Suprapubic skin (tissue), 4 donors: ENCODE measurements around the gene XRRA1. TPM values are rescaled to one million over a fixed set of nuclear protein-coding genes. Genes with fewer than 3 reads are reported as not detected.

Experiments used
- DNase-seq, 2 donors: peaks; one replicate each; pipeline ENCODE4 v3.0.0-alpha.2; 2019; ENCODE audit warnings: low spot score in 2 of 2
- H3K27ac ChIP-seq: fragments of 200-600 bp; sonication (generic); one replicate; pipeline ENCODE4 v1.5.1; 2019
- H3K27me3 ChIP-seq: fragments of 200-600 bp; sonication (generic); one replicate; pipeline ENCODE4 v1.5.1; 2019
- H3K36me3 ChIP-seq: fragments of 200-600 bp; sonication (generic); one replicate; pipeline ENCODE4 v1.5.1; 2019
- H3K4me1 ChIP-seq: fragments of 200-600 bp; sonication (generic); one replicate; pipeline ENCODE4 v1.5.1; 2019
- H3K4me3 ChIP-seq: fragments of 200-600 bp; sonication (generic); one replicate; pipeline ENCODE4 v1.5.1; 2019; ENCODE audit warnings: mild to moderate bottlenecking
- H3K9me3 ChIP-seq: fragments of 200-600 bp; sonication (generic); one replicate; pipeline ENCODE4 v1.5.1; 2019
- EP300 ChIP-seq: sonication (generic); formaldehyde crosslinking; IDR thresholded peaks from one replicate; pipeline ENCODE4 v1.6.1; 2017; ENCODE audit warnings: antibody characterized with exemption
- POLR2A ChIP-seq, 2 donors: fragments of 450-650 bp; IDR thresholded peaks; one replicate each; pipeline ENCODE4 v1.6.1; 2017; ENCODE audit warnings: antibody characterized with exemption in 2 of 2, mild to moderate bottlenecking in 2 of 2, moderate library complexity in 2 of 2
- POLR2AphosphoS5 ChIP-seq, 3 donors: sonication (generic); formaldehyde crosslinking; IDR thresholded peaks; one replicate each; pipeline ENCODE4 v1.6.1; 2017; ENCODE audit warnings: antibody characterized with exemption in 3 of 3
- WGBS: methylation state at CpG from one replicate; pipeline ENCODE4 v1.1.5; 2018; 5-methylcytosine and 5-hydroxymethylcytosine counted together
- total RNA-seq, 4 donors: library from RNA; depleted of rRNA; stranded (reverse); fragments of >200 nt; gene quantifications; one replicate each; pipeline ENCODE4 v1.1.0, GENCODE V29; 2016
- TF ChIP-seq, protein P1 (sequence below), 2 donors: fragments of 200-600 bp in 1 of 2; fragments of 450-650 bp in 1 of 2; sonication (generic) in 1 of 2; IDR thresholded peaks; one replicate each; pipeline ENCODE4 v1.5.1; 2016 to 2019; ENCODE audit warnings: antibody characterized with exemption in 2 of 2, mild to moderate bottlenecking in 1 of 2, moderate library complexity in 1 of 2

XRRA1 gene
- total RNA-seq, 4 donors from 2014 or later: 10.5 to 17.4 (median 13.7) TPM

DNA sequence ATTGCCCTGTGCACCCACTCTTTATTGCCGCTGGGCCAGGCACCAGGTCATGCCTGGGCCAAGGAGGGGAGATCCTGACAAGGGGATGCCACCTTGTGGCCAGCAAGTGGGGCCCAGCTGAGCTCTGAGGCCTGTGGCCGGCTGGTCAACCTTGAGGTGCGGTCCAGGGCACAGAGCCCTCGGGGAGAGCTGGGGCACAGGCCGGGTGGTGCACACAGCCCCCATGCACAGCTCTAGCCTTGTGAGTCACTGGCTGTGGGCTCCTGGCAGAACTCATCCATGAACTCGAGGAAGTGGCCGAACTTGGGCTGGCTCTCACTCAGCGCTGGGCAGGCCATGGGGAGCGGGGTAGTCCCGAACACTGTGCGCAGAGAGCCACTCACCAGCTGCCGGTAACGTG lies 105.9 kb downstream of the XRRA1 start:
- no peak for DNase-seq
- TF ChIP-seq EP300 (no peak), POLR2A (IDR thresholded peaks at IDR 0.05) (no peak), POLR2AphosphoS5 (IDR thresholded peaks at IDR 0.05) (no peak)
- TF ChIP-seq, protein P1, sequence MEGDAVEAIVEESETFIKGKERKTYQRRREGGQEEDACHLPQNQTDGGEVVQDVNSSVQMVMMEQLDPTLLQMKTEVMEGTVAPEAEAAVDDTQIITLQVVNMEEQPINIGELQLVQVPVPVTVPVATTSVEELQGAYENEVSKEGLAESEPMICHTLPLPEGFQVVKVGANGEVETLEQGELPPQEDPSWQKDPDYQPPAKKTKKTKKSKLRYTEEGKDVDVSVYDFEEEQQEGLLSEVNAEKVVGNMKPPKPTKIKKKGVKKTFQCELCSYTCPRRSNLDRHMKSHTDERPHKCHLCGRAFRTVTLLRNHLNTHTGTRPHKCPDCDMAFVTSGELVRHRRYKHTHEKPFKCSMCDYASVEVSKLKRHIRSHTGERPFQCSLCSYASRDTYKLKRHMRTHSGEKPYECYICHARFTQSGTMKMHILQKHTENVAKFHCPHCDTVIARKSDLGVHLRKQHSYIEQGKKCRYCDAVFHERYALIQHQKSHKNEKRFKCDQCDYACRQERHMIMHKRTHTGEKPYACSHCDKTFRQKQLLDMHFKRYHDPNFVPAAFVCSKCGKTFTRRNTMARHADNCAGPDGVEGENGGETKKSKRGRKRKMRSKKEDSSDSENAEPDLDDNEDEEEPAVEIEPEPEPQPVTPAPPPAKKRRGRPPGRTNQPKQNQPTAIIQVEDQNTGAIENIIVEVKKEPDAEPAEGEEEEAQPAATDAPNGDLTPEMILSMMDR (IDR thresholded peaks at IDR 0.05): no peak
- H3K27ac ChIP-seq: no peak overlapping the region
- peaks cover 73% of the 10 kb centered on the region for H3K36me3 ChIP-seq
- no peaks in the 10 kb centered on the region for H3K27me3 ChIP-seq
- WGBS: 97% methylated on average over 8 of the region's 13 CpGs
- no peaks in the 10 kb centered on the region for H3K4me1 ChIP-seq
- no peaks in the 10 kb centered on the region for H3K9me3 ChIP-seq
- no peak overlapping the region for H3K4me3 ChIP-seq

DNA sequence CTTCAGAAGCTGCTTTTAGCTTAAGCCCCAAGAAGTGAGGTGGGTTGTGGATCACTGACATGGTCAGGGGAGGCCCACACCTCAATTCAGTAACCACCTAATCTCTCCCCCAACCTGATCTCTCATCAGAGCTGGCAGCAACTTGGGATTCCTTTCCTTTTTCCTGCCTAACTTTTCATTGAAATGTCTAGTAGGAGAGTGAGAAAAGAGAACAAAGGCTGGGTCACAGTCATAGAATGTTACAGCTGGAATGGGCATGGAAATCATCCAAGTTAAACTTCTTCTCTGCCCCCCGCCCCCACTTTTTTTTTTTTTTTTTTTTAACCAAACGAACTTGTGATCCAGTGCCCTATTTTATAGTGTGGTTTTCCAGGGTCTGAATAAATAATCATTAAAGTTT lies 108.4 kb downstream of the XRRA1 start:
- H3K36me3 ChIP-seq: peaks cover 79% of the 10 kb centered on the region

DNA sequence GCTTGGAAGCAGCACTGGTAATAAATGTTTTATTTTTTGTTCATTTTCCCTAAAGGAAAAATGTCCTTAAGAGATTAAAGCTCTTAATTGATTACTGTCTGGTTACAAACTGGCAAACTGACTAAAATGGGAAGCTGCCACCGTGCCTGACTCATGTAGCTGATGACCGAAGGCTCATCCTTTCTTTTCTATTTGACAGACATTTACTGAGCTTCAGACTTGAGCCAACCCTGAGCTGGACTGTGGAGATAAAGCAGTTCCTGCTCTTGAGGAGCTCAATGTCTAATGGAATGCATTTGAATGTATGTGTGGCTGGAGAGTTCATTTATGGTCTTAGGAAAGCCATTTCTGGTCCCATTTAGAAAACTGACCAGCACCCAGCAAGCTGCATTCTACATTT lies 108.9 kb downstream of the XRRA1 start:
- WGBS: 63% methylated on average over 2 of the region's 2 CpGs
- H3K36me3 ChIP-seq: peaks cover 79% of the 10 kb centered on the region
- no peak for TF ChIP-seq EP300
- TF ChIP-seq POLR2A (IDR thresholded peaks at IDR 0.05): no peak
- TF ChIP-seq, protein P1 (IDR thresholded peaks at IDR 0.05): no peak
- TF ChIP-seq POLR2AphosphoS5 (IDR thresholded peaks at IDR 0.05): no peak

More for the DNA sequence above, 108.4 kb downstream of the XRRA1 start:
- no peaks in the 10 kb centered on the region for H3K27me3 ChIP-seq
- no peak overlapping the region for H3K4me3 ChIP-seq
- no peaks in the 10 kb centered on the region for H3K9me3 ChIP-seq
- no peak overlapping the region for H3K27ac ChIP-seq
- no peak for DNase-seq
- H3K4me1 ChIP-seq: no peaks in the 10 kb centered on the region
- WGBS: 71% methylated on average over 2 of the region's 2 CpGs
- TF ChIP-seq EP300 (no peak), POLR2AphosphoS5 (IDR thresholded peaks at IDR 0.05) (no peak), POLR2A (IDR thresholded peaks at IDR 0.05) (no peak)
- TF ChIP-seq, protein P1 (IDR thresholded peaks at IDR 0.05): no peak

DNA sequence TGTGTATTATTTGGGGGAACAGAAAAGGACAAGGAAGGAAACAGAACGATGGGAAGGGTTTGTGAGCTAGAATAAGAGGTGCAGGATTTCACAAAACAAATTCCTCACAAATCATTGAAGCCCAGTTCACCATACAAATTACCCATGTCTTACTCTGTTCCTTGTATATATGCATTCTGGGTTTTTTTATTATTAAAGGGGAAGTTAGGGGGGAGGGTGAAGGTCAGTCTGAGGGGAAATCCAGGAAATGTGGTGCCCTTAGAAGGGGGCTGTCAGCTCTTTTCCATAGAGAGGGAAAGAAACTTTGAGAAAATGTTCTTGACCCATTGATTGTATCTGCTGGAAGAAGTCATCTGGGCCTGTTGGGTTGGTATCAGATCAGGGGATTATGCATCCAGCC lies 109.4 kb downstream of the XRRA1 start:
- Histone ChIP-seq H3K4me1 (no peaks in the 10 kb centered on the region), H3K36me3 (peaks cover 79% of the 10 kb centered on the region), H3K27me3 (no peaks in the 10 kb centered on the region), H3K4me3 (no peak overlapping the region), H3K9me3 (no peaks in the 10 kb centered on the region), H3K27ac (no peak overlapping the region)
- DNase-seq: no peak
- WGBS: 74% methylated on average over 1 of the region's 1 CpG
- TF ChIP-seq POLR2A (IDR thresholded peaks at IDR 0.05) (no peak), POLR2AphosphoS5 (IDR thresholded peaks at IDR 0.05) (no peak), EP300 (no peak)
- TF ChIP-seq, protein P1 (IDR thresholded peaks at IDR 0.05): no peak

More for the DNA sequence above, 108.9 kb downstream of the XRRA1 start:
- H3K4me3 ChIP-seq: no peak overlapping the region
- H3K27ac ChIP-seq: no peak overlapping the region
- no peaks in the 10 kb centered on the region for H3K9me3 ChIP-seq
- no peaks in the 10 kb centered on the region for H3K4me1 ChIP-seq
- H3K27me3 ChIP-seq: no peaks in the 10 kb centered on the region
- no peak for DNase-seq

DNA sequence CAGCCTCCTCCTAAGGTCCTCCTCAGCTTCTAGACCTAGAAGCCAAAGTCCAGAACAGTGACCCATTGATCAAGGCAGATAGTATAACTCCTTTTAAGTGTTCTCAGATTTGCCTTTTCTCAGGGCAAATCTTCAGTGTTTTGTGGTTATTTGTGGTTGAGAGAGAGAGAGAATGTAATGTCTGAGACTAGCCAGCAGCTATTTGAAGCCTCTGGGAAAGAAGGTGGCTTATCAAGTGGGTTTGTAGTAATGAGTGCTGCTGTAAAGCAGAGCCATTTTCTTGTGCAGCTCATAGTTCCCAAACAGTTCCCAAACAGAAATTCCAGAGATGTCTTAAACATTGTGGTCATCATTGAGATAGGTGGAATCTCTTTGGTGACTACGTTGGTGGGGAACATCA lies 110.7 kb downstream of the XRRA1 start:
- WGBS: 94% methylated on average over 1 of the region's 1 CpG
- Histone ChIP-seq H3K9me3 (no peaks in the 10 kb centered on the region), H3K27ac (no peak overlapping the region), H3K4me3 (no peak overlapping the region), H3K4me1 (no peaks in the 10 kb centered on the region), H3K36me3 (peaks cover 74% of the 10 kb centered on the region), H3K27me3 (no peaks in the 10 kb centered on the region)
- no peak for DNase-seq
- no peak for TF ChIP-seq EP300
- no peak for TF ChIP-seq POLR2A (IDR thresholded peaks at IDR 0.05)

DNA sequence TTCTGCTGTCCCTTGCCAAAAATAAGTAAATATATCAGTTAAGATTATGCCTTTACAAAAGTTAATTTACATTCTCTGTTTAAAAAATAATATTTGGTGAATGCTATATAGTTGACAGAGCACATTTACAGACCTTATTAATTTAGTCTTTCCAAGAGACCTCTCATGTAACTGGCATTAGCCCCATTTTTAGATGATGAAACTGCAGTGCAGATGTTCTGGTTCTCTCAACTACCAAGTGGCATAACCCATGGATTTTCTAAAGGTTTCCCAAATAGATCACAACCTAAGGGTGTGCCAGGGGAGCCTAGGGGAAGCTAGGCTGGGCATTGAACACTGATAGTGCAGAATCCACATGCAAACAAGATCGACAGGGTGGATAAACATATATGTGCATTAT lies 111.7 kb downstream of the XRRA1 start:
- WGBS: 85% methylated on average over 1 of the region's 1 CpG
- Histone ChIP-seq H3K9me3 (no peaks in the 10 kb centered on the region), H3K36me3 (peaks cover 64% of the 10 kb centered on the region), H3K27ac (no peak overlapping the region), H3K4me3 (no peak overlapping the region), H3K27me3 (no peaks in the 10 kb centered on the region), H3K4me1 (no peaks in the 10 kb centered on the region)
- no peak for DNase-seq
- TF ChIP-seq, protein P1 (IDR thresholded peaks at IDR 0.05): no peak
- TF ChIP-seq POLR2AphosphoS5 (IDR thresholded peaks at IDR 0.05): no peak
- no peak for TF ChIP-seq POLR2A (IDR thresholded peaks at IDR 0.05)
- TF ChIP-seq EP300: no peak
